ENCODE results near the gene FGF14. TPM values are rescaled to one million over a fixed set of nuclear protein-coding genes. Genes with fewer than 3 reads are reported as not detected.

Gene FGF14
- total RNA-seq, 1 experiment from 2014 or later: 1.0 TPM

DNA sequence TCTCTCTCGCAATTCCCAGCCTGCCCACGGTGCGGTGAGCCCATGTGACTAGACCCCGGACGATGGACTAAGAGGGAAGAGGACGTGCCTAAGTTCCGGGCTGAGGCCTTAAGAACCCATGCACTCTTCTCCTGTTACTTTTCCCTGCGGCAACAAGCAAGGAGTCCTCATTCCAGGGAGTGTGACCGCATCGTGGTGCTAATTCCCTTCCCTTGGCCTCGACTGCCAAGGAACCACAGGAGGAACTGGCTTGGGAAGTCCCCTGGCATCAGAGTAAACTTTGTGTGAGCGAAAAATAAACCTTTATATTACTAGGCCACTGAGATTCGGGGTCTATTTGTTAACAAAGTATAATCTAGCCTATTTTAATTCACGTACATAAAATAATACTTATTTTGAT is 34.0 kb downstream of the FGF14 start:
- no peak for DNase-seq (ENCODE audit: low spot score)

DNA sequence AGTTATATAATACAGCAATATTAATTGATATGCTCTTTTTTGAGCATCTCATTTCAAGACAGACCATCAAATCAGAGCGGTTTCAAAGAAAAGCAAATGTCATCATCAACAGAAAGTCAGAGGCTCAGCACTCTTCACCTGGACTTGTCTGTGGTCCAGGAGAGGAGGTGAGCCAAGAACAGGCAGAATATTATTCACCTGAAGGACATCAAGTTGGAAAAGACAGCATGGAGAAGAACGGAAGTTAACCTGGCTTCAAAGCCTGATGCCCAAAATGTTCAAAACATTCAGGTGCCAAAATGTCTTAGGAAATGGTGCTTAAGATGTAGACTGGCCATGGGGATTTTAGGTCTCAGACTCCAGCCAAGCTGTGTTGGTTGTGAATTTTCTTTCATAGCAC is 40.7 kb downstream of the FGF14 start:
- no peak for DNase-seq (ENCODE audit: low spot score)

DNA sequence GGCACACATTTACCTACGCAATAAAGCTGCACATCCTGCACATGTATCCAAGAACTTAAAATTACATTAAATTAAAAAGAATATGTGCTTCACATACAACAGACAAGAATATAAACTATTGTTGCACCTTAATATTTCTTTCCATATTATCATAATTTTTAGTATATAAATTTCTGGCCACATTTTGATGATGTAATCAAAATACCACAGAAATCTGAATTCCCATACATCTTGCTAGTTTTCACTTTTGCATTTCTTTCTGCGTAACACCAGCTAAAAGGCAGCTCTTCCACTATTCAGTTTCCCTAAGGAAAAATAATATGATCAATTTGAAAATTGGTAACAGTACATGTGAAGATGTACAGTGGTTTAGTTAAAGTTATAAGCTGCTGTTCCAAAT is 42.6 kb downstream of the FGF14 start:
- DNase-seq (ENCODE audit: low spot score): no peak

DNA sequence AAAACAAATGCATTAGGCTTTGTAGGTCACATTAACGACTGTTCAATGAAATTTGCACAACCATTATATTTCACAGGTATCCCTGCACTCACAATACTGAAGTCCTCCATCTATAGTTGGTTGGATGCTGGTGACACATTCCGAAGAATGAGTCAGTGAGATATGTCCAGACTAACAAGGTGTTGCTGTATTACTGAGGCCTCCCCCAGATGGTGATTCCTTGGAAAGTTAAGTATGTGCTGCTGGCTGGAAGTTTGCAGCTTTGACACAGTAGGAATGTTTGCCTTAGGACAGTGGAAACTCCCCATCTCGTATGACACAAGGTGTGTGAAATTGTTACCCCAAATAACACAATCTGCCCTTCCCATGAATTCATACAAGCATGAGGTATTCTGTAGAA is 46.6 kb downstream of the FGF14 start:
- no peak for DNase-seq (ENCODE audit: low spot score)

DNA sequence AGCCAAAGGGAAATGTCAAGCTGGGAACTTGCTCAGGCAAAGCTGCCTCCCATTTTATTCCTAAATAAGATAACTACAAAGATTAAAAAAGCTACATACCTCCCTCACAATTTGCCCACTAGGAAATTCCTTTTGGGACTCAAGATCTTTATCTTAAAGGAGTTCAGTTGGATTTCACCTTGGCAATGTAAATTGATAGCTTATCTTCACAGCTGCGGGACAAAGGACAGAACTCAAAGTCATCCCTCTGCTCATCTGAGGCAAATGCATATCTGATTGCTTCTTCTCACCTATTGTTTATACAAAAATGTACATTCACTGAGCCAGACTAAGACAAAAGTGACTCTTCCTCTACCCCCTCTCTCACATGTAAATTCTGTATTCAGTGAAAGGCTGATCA is 47.8 kb downstream of the FGF14 start:
- no peak for DNase-seq (ENCODE audit: low spot score)

DNA sequence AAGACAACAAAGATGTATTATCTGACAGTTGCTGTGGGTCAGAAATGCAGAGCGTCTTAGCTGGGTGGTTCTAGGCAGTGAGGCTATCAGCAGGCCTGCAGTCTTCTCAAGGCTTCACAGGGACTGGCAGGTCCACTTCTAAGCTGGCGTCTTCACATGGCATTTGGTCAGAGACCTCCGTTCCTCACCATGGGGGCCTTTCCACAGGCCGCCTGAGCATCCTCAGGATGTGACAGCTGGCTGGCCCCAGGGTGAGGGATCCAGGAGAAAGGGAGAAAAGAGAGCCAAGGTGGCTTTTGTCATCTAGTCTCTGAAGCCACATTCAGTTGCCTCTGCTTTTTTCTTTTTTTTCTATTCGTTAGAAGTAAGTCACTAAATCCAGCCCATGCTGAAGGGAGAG is 50.3 kb downstream of the FGF14 start:
- DNase-seq (ENCODE audit: low spot score): no peak

DNA sequence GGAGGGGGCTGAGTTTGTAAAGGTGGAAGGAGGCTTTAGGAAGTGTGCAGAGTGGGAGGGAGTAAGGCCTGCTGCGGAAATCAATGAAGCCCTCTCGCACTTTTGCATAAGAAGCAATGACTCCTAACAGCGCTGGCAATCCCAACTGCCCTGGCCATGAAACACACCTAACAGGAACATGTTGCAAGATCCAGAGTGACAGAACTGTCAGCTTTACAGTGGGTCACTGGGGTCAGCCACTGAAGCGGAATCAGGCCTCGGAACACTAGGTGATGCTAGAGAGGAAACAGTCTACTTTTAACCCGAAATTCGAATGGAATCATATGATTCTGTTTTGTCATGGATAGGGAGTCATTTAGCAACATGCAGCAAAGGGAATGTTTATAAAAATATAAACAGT is 54.4 kb downstream of the FGF14 start:
- DNase-seq (ENCODE audit: low spot score): no peak

DNA sequence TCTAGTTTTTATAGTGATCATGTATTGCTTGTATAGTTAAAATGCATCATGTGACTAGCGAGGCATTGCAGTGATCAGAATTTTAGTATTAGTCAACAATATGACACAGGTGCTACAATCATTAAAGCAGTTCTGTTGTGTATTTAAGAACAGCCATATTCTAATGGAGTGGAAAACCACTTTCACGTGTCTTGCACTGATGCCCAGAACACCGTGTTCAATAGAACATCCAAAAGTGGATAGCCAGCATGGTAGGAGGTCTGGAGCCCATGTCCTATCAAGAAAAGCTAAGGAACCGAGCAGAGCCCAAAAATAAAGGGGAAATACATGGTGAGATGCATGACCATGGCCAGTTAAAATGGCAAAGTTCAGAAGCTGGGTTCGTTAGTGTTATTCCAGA is 55.1 kb downstream of the FGF14 start:
- DNase-seq (ENCODE audit: low spot score): no peak

DNA sequence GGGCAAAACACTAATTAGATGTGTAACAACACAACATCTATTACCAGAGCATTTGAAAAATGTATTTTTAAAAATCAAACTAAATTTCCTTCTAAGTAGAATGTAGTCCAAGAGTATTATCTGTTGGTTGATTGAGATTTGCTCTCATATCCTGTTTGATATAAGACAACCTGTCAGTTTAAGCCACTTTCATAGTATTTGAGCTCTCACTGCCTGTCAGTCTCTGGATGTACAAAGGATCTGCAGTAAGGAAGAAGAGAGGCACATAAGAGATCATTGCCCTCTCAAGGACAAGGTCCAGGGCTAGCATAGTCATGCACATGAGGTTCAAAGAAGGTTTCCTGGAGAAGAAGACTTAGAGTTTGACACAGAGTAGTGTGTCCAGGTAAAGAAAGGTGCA is 57.4 kb downstream of the FGF14 start:
- no peak for DNase-seq (ENCODE audit: low spot score)

DNA sequence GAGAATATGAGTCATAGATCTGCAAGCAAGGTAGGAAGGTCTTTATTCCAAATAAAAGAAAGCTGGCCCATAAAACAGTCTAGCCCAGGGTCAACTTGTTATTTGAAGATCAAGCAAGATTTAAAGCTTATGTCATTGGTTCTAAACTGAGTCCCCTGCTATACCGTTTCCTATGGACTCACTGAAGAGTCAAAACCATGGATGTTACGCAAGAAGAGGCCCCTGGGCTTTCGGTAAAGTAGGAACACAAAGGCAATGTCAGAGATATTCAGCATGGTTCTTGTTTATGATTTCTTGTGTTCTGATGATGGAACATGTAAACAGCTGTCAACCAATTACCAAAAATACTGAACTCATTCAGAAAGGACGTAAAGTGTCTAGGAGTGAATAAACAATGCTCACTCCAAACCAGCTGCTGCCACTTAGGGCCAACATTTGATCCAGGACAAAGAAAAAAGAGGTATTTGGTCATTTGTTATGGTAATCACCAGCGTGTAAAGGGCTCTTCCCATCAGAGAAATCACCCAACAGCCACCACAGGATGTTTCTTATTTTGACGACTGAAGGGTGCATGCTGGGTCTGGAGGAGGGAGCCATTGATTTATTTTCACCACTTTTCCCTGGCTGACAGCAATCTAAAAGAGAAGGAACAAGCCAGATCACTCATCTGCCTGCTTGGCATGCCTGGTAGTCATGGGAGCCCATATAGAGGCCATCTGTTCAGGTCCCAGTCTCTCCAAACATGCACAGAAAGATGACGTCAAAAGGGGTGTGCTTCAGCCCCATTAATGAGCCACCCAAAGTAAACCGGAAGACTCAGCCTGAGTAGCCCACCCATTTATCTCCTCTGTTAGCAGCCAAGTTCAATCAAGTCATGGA is 68.3 kb downstream of the FGF14 start:
- DNase-seq (ENCODE audit: low spot score): no peak

DNA sequence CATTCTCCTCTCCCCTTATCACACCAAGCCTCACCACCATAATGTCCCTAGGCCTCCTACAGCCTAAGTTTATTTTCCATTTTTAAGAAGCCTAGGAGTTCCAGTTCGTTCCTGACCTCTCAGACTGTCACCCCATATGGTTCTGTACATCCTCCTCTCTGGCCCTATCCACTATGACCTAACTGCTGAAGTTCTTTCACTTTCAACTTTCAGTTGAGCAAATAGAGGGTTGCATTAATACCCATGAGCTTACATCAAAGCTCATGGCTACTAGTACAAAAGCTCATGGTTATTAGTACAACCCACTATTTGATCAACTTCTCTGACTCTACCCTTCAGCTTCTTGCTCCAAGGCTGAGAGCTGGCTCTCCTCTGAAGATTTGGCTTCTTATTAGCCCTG is 72.9 kb downstream of the FGF14 start:
- no peak for DNase-seq (ENCODE audit: low spot score)

DNA sequence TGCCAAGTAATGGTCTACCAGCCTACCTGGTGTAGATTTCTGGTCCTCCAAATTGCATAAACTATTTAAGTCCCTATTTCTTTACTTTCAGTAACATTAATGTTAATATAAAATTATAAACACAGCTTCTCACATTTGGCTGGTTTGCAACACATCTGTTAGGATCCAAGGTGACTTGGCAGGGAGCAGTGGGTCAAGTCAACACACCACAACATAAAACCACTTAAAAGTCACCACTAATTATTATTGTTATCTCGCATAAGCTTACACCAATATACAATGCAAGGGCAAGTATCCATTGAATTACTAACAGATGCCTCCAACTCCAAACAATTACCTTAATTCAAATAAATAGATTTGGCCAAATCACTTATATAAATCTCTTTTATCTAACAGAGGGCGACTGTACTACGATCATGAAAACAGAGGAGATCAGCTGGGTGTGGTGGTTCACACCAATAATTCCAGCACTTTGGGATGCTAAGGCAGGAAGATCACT is 74.7 kb downstream of the FGF14 start:
- DNase-seq (ENCODE audit: low spot score): no peak

DNA sequence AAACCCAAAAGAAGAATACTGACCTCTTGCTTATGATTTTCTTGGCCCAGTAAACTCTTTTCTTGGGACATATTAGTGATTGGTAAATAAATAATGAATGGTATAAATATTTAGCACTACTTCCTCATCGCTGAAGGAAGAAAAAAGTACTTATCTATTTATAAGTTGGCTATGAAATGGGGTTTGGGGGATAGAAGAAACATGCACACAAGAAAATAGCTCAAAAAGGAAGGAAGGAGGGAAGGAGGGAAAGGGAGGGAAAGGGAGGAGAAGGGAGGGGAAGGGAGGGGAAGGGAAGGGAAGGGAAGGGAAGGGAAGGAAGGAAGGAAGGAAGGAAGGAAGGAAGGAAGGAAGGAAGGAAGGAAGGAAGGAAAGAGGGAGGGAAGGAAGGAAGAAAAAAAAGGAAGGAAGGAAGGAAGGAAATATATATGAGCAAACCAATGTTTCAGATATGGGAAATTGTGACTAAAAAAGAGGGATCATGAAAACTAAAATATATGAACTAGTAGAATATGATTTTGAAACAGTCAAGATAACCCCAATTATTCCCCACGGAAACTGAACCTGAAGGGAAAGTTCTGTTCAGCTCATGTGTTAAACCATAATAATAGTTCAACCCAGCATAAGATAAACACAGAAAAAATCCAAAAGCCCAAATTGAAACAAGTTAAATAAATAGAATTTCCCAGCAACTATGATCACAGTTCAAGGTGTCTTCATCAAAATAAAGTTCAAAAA is 75.3 kb downstream of the FGF14 start:
- no peak for DNase-seq (ENCODE audit: low spot score)

DNA sequence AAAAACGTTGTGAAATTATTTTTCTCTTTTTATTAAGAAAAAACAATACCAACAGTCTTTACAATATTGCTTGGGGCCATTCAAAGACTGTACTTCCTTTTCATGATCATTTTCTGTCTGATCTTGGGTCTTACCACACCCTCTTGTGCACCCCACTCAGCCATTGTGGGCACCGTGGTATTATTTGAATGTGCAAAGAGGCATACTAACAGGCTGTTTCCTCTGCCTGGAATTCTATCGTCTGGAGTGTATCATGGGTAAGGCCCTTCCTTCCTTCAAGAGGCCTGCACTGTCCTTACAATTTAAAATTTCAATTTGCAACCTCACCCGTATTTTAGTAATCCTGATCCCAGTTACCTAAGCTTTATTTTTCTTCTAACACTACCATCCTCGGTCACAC is 76.5 kb downstream of the FGF14 start:
- DNase-seq (ENCODE audit: low spot score): no peak

DNA sequence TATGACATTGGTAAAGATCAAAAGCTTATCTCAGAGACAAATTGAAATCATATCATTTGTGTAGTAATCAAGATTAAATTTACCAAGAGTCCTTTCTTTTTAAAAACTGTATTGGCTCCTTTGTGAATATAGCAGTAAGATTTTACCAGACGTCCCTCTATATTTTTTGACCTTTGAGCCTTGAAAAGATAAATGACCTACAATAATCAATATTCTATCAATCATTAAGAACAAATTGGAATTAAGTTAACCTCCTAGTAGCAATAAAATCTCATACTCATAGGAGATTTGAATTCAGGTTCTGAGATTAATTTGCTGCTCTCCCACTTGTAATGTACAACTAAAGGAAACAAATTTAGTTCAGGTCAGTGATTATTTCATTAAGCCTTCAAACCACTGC is 78.3 kb downstream of the FGF14 start:
- DNase-seq (ENCODE audit: low spot score): no peak

DNA sequence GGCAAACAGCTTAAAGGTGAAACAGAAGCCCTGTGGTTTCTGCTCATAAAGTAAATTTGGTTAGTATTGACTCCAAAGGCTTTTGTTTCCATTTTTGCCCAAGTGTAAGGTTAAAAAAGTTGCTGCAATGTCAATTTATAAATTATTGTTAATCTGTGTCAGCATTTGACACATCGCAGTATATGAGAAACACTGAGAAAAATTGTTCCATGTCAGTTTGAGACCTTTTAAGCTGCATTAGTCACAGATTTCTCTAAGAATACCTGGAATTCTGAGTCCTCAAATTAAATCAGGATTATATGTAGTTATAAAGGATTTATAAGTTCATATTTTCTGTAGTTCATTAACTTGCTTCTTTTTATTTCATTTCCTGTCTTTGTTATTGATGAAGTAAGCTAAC is 78.8 kb downstream of the FGF14 start:
- DNase-seq (ENCODE audit: low spot score): no peak

DNA sequence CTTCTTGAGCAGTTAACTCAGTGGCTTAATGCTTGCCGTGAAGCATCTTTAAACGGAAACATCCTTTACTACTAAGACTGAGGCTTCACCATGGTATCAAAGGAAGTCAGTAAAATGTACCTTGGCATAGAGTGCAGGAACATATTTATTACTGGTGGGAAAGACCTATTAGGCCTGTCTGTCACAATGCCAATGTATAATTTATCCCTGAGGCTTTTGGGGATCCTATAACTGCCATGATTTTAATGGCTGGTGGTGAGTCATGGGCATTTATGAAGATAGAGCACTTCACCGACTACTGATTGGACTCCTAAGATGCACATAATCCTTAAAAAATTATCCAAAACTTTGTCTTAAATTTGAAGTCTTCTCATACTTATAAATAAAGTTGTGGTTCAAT is 79.6 kb downstream of the FGF14 start:
- no peak for DNase-seq (ENCODE audit: low spot score)

DNA sequence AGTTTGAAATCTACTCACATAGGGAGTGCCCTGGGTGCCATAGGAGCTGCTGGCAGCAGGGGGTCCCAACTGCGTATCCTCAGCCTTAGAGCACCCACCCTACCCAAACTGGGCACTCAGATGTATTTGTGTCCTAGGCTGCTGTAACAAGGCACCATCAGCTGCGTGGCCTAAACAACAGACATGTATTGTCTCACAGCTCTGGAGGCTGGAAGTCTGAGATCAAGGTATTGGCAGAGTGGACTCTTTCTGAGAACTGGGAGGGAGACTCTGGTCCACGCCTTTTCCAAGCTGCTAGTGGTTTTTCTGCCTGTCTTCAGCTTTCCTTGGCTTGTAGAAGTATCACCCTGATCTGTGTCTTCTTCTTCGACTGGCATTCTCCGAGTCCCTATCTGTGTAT is 83.6 kb downstream of the FGF14 start:
- no peak for DNase-seq (ENCODE audit: low spot score)

DNA sequence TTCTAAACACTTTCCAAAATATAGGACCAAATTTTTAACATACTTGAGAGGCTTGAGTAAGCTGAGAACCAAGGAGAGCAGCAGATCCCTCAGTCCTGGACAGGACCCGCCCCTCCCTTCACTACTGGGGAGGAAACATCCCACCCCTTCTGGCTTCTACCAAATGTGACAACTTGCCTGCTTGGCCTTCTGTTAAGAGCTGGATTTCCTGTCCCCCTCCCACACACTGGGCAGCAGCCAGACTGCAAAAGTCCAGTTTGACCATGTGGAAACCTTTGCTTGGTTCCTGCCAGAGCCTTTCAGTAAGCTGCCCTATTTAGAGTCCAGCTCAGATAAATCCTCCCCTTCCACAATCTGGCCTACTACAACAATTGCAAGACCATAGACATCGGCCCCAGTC is 84.3 kb downstream of the FGF14 start:
- no peak for DNase-seq (ENCODE audit: low spot score)

DNA sequence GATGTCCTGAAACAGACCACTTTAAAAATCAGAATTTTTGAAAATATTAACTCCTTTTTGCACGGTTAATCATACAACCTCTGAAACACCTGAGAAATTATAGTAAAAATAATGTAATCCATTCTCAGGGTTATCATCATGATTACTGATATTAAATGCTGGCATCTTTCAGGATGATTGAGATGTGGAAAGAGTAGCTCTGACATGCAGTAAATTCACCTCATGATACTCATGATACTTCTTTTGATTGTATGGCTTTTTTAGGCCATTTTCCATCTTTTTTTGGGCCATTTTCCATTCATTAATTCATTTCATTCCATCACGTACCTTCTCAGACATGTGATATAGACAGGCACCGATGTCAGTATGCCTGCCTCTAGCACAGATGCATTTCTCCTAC is 85.1 kb downstream of the FGF14 start:
- no peak for DNase-seq (ENCODE audit: low spot score)

DNA sequence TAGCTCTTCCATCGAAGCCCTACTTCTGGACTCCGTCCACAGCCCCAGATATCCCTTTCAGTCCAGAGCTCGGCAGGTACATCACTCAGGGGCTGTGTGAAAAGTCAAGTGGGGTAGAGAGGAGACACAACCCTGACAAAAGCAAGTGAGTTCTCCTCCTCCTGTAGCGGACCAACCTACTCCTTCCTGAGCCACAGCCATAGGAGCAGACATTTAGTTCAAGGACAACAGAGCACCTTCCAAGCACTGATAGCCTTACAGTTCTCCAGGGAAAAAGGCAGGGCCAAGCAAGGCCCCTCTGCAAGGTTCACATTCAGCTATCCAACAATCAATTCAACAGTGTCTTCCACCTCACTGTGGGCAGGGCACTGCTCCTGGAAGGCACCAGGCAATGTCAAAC is 89.0 kb downstream of the FGF14 start:
- no peak for DNase-seq (ENCODE audit: low spot score)

DNA sequence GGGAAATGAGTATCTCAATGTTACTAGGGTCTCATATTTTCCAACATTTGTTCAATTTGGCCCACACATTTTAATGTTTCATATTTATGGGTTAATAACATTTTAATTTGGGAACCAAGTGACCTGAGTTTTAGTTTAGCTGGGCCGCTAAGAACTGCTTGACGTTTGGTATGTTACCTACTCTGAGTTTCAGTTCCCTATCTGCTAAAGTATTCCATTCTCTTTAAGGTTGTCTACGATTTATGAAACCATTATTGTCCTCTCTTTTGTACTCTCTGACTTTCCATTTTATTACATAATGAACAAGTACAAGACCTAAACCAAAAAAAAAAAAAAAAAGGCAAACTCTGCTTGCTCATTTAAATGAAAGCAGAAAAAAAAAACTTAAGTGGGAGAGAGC is 89.9 kb downstream of the FGF14 start:
- DNase-seq (ENCODE audit: low spot score): no peak

DNA sequence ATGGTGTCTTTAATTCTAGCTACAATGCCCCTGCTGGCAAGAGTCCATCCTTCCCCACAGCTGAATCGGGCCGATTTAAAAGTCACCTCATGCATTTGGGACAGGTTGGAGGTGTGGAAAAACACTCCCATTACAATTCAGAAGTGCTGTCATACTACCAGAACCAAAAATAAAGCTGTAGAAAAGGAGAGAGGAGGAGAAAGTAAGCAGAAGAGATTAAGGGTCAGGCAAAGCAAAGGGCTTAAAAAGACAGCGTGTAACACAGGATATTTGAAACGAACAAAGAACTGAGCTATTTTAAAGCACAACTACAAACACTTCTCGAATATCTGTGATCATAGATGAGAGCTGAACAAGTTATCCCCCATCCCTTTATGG is 90.4 kb downstream of the FGF14 start:
- DNase-seq (ENCODE audit: low spot score): no peak
